HG02763 (cell line): ENCODE measurements around the gene SLC16A1.
"Not testable (repeated sequence)": the region's sequence is repeated elsewhere in the genome, so short reads cannot be mapped to it uniquely, and the experiment has no call there.

Experiments
- ATAC-seq: cut with Tn5 transposase; IDR thresholded peaks from one replicate; pipeline ENCODE4 v1.9.1; 2021; ENCODE audit warnings: mild to moderate bottlenecking, moderate library complexity; ENCODE audit not compliant: unreplicated experiment

The SLC16A1 gene

GRCh38 chr1:112927462-112927990 lies 28.5 kb downstream of the SLC16A1 start:
- no peak for ATAC-seq

GRCh38 chr1:112926858-112927257 lies 29.1 kb downstream of the SLC16A1 start:
- no peak for ATAC-seq

DNA sequence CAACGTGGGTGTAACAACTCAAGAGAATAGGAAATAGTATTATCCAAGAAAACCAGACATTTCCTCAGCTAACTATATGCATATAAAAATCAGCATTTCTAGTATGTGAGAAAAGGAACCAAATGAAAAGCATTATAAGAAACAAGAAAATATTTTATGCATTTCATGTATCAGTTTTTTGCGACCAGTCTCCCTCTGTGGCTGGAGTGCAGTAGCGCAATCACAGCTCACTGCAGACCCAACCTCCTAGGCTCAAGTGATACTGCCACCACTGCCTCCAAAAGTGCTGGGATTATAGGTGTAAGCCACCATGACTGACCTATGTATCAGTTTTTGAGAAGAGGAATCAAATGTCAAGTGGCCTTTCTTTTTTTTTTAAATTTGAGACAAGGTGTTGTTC lies 31.0 kb downstream of the SLC16A1 start:
- no peak for ATAC-seq

DNA sequence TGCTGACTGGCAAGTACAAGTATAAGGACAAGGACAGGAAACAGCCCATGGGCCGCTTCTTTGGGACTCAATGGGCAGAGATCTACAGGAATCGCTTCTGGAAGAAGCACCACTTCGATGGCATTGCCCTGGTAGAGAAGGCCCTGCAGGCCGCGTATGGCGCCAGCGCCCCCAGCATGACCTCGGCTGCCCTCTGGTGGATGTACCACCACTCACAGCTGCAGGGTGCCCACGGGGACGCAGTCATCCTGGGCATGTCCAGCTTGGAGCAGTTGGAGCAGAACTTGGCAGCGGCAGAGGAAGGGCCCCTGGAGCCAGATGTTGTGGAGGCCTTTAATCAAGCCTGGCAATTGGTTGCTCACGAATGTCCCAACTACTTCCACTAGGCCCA lies 32.0 kb downstream of the SLC16A1 start:
- no peak for ATAC-seq

GRCh38 chr1:112923234-112923958 lies 32.6 kb downstream of the SLC16A1 start:
- ATAC-seq: no peak

DNA sequence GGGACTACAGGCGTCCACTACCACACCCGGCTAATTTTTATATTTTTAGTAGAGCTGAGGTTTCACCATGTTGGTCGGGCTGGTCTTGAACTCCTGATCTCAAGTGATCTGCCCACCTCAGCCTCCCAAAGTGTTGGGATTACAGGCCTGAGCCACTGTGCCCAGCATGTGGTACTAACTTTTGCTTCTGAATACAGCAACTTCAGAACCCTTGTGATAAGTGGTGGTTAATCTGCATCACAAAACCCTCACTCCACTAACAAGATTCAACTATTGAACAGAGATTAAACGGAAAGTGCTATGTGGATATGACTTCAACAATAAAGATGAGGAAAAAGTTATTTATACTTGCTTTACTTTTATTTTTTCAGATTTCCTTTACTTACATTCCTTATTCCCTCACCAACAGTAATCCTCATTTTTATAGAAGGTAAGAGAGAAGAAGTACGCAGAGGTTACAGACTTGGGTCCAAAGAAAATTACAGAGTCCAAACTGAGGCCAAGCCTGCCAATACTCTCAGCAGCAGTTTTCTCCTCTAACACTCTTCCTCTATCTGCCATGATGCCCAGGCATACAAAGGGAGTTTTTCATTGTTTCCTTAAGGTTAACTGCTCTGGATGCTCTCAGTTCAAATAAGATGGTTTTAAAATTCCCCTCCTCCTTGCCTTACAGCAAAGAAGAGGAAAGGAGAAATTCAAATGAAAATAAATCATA lies 44.3 kb downstream of the SLC16A1 start:
- no peak for ATAC-seq

GRCh38 chr1:112909847-112910246 lies 46.1 kb downstream of the SLC16A1 start:
- ATAC-seq: no peak

DNA sequence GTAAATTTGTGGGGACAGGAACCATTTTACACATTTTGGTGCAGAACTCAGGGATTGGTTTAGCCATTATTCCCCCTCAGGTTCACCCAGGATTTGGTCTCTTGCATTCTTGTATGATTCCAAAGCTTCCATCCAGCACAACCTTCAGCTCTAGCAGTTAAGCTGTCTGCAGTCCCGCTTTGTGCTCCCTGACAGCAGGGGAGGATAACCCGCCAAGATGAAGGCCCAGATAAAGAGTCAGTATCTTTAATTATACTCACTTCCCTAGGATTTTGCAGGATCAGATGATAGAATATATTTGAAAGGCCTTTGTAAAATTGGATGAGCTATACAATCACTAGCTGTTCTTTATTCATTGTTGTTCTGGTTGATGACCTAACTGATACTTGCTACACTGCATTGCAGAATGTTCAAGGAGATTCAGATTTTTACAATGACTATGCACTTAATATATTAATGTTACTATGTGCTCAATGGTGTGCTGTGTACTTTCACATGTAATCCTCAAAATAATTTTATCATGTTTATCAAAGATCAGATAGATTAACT lies 49.8 kb downstream of the SLC16A1 start:
- no peak for ATAC-seq

- ATAC-seq: no peak
Measured at GRCh38 chr1:112905395-112906149, 50.4 kb downstream of the SLC16A1 start.

DNA sequence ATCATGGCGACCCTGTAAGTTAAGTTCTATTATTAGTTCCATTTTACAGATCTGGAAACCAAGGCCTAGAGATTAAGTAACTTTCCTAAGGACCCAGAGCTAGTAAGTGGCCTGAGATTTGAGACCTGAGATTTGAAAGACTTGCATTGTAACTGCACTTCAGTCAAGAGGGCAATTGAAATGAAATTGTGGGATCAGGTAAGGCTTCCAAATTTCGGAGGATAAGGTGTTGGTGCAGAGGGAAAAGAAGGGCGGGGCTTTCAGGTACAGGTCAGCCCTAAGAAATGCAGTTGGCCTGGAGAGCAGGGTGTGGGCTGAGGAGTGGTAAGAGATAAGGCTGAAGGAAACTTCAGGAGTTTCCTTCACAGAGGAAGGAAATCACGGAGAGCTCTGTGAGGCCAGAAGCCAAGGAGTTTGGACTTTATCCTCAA lies 51.1 kb downstream of the SLC16A1 start:
- no peak for ATAC-seq

GRCh38 chr1:112904071-112904830 lies 51.7 kb downstream of the SLC16A1 start:
- no peak for ATAC-seq

DNA sequence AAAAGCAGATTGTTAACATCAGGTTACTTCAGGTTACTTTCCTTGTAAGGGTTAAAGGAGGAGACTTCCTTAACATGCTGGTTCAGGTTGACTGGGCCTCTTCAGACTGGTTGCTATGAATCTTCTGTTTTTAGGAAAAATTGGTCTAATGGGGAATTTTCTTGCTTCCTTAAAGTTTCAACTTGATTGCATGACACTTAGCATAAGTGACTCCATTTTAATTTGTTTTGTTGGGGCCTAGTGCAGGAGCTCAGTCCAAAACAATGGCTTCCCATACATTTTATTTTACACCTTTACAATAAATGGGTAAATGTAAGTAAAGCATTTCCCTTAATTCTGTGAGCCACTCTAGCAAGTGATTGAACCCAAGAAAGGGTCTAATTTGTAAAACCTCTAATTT lies 53.8 kb downstream of the SLC16A1 start:
- ATAC-seq: no peak

DNA sequence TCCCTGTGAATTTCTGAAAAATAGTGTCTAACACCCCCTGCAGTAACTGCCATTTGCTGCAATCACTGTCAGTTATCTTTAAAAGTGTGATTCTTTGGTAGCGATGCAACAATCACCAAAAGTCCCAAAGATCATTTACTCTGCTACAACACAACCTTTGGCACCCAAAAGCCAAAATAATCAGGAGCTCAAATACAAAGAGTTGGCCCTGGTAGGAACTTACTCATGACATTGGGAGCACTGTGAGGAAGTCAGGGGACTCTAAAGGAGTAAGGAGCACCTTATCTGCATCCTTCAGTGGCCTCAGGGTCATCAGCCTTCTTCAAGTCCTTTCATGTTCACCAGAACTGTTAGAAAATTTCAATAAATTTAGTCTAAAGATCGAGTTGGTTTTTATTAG lies 54.6 kb downstream of the SLC16A1 start:
- ATAC-seq: no peak

DNA sequence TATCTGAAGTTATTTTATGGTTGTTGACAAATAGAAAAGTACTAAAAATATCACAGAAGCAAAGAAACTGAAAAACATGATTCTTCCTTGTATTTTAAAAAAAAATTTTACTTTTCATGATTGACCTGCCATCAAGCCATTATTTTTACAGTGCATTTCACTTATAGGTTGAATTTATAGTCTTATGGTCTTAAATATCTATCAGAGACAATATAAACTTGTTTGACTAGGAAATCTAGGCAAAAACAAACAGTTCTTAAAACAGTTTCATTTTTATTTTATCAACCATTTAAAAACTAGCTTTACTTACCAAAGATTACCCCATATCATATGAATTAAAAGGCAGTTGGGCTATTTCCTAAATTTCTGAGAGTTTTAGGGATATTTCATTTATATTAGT lies 59.2 kb downstream of the SLC16A1 start:
- ATAC-seq: no peak

GRCh38 chr1:112894561-112895011 lies 61.4 kb downstream of the SLC16A1 start:
- no peak for ATAC-seq

- ATAC-seq: no peak
Measured at GRCh38 chr1:112894010-112894292, 62.0 kb downstream of the SLC16A1 start.

GRCh38 chr1:112893288-112894009 lies 62.5 kb downstream of the SLC16A1 start:
- no peak for ATAC-seq

- ATAC-seq: not testable (repeated sequence)
Measured at GRCh38 chr1:112889906-112890305, 66.1 kb downstream of the SLC16A1 start.

DNA sequence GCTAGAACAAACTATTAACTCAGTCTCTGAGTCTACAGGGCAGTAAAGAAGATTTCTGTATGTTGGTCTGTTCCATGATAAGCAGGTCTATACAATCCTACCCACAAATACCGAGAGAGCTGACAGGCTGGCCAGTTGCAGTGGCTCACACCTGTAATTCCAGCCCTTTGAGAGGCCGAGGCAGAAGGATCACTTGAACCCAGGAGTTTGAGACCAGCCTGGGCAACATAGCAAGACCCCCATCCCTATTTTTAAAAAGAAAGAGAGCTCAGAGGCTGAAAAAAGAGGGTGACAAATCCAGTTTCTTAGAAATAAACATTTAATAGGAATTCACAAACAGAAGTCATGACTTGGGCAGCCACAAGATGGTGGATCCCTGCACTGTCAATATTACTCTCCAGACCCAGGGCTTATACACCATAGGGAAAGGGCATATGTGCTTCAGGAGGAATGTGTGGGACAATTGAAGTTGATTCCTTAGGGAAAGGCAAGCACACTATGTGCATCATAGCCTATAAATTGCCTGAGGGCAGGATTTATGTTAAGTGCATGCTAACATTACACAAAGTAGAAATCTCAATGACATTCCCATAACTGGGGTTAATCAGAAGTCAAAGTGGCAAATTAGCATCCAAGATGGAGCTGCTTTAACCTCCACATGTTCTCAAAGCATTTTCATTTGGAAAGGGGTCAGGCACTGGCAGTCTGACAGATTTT lies 66.8 kb downstream of the SLC16A1 start:
- ATAC-seq: no peak
